Measurements from ENCODE around the gene PRND.

GRCh38 chr20:4772132-4772531, 50.4 kb downstream of the PRND start:
- TF ChIP-seq POLR2A (IDR thresholded peaks at IDR 0.05; ENCODE audit: low read depth, low read length) (no peak), FOS (IDR thresholded peaks at IDR 0.05; ENCODE audit: borderline replicate concordance, insufficient read depth, low read length) (no peak), GATA2 (IDR thresholded peaks at IDR 0.05; ENCODE audit: insufficient read depth, insufficient read length, low read depth, low read length) (no peak)

All from endothelial cell of umbilical vein (primary cell).